Stimulated activated CD8-positive, alpha-beta memory T cell treated with anti-CD3 and anti-CD28 coated beads, Interleukin-4, amount 100 ng/mL, for 4 hours (primary cell): ENCODE data around the gene HERPUD2.

Experiments
- DNase-seq, 2 donors: peaks; one replicate each; pipeline ENCODE4 v3.0.0-alpha.2; 2020; ENCODE audit warnings: low read depth in 2 of 2, low spot score in 1 of 2

HERPUD2 gene, protein sequence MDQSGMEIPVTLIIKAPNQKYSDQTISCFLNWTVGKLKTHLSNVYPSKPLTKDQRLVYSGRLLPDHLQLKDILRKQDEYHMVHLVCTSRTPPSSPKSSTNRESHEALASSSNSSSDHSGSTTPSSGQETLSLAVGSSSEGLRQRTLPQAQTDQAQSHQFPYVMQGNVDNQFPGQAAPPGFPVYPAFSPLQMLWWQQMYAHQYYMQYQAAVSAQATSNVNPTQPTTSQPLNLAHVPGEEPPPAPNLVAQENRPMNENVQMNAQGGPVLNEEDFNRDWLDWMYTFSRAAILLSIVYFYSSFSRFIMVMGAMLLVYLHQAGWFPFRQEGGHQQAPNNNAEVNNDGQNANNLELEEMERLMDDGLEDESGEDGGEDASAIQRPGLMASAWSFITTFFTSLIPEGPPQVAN

DNA sequence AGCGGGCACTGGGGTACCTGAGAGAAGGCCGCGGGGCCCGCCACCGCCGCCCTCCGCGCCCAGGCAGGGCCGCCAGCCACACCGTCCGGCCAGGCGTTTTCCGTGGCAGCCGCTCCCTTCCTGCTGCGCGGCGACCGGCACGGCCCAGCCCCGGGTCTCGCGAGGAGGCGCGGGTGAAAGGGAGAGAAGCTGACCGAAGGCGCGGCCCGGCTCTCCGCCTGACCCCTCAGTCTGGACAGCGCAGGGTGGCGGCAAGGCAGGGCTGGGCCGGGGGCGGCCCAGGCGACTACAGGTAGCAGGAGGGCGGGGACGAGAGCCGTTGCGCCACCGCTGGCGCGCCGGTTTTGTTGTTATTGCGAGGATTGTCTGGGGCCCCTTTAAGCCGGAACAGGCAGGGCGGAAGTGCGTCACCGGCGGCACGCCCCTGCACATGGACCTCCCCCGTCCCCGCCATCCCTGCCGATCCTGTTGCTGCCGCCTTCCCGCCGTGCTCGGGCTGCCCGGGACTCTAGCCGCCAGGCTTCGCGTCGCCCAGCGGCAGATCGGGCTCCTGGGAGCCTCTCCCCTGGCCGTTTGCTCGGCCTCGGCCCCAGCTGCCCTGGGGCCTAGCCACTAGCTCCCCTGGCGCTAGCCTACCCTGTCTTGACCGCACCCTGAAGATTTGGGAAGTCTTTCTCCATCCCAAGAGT lies at the start of gene HERPUD2:
TSS of gene HERPUD2 (minus strand) at position 352 of the 689 bp plus-strand sequence. CDS start 805 bp downstream, outside the sequence.
- peak; percentile 71 to 80 for DNase-seq

DNA sequence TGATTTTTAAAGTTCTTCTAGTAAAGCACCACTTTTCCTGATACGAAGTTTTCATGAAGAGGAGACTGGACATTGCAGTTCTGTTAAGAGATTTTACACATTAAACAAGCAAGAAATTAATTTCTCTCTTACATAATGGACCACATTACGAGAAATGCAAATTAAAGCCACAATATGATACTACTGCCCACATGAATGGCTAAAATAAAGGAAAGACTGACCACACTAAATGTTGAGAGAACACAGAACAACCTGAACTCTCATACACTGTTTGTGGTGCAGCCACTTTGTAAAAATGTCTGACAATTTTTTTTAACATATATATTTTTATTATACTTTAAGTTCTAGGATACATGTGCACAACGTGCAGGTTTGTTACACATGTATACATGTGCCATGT lies 44.0 kb upstream of the HERPUD2 start:
- DNase-seq, result no peak

DNA sequence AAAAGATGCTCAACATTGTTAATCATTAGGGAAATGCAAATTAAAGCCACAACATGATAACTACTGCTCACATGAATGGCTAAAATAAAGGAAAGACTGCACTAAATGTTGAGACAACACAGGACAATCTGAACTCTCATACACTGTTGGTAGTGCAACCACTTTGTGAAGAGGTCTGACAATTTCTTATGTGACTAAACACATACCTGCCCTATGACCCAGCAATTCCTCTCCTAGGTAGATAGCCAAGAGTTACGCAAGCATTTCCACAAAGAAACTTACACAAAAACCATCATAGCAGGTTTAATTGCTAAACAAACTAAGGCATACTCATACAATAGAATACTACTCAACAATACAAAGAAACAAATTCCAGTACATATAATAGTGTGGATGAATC lies 41.8 kb upstream of the HERPUD2 start:
- DNase-seq, result no peak

- DNase-seq, result no peak
Measured at GRCh38 chr7:35735396-35735795, 40.5 kb upstream of the HERPUD2 start.

GRCh38 chr7:35734001-35734483 lies 39.1 kb upstream of the HERPUD2 start:
- no peak for DNase-seq

- DNase-seq, result no peak
Measured at GRCh38 chr7:35731349-35731748, 36.4 kb upstream of the HERPUD2 start.

DNA sequence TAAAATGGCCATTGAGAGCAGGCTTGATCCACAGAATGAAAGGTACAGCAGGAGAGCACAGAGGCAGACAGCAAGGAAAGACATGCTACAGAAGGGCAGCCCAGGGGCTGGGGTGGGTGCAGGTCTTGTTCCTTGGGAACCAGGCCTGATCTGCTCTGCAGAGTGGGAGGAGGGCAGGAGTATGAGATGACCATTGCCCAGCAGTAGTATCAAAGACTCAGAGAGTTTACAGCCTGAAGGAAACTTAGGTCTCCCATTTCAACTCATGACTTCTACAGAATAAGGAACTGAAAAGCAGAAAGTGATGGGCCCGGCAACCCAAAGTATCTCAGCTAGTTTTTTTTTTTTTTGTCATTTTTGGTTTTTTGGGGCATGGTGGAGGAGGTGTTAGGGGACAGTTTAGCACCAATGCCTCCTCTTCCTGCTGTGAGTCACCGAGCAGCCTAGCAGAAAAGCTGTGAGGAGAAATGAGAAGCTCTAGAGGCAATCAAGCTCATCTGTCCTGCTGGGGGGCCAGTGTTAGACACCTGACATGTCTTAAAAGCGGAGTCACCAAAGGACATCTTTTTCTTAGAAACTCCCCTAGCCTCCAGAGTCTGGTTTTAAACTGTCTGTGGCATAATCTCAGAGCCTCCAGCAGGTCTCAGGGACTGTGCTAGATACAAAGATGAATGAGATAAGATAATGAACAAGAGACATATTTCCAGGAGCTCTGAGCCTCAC lies 34.3 kb upstream of the HERPUD2 start:
- peak in 1 of 2 donors; percentile 59 for DNase-seq

GRCh38 chr7:35728412-35729060 lies 33.6 kb upstream of the HERPUD2 start:
- DNase-seq, result no peak

DNA sequence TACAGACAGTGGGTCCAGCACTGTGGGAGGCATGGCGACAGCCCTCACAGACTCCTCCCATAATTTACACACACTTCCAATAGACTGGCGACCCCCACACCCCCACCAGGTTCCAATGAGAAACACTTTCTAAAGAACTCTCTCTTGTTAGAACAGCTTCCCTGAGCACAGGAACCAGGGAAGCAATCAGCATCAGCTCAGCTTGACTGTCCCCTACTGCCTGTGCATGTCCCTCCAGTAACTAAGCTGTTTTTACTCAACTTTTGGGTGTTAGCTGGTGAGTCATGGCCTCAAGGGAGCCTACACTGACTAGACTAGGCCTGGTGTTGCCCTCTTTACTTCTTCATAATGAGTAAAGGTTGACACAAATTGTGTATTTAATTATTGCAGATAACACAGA lies 32.6 kb upstream of the HERPUD2 start:
- no peak for DNase-seq

DNA sequence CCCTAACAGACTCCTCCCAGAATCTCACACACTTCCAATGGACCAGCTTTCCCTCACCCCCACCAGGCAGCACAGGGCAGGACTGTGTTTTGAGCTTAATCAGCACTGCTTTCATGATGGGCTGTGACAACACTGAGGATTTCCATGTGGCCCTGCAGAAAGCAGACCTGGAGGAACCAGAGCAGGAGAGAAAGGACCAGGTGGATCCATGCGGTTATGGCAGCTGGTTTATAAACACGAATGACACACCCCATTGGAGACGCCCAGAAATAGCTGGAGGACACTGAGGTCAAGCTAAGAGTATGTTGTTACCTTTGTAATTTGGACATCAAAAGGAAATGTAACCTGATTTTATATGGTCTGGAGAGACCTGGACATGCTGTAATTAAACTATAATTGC lies 31.7 kb upstream of the HERPUD2 start:
- DNase-seq, result no peak

- DNase-seq, result no peak
Measured at GRCh38 chr7:35725280-35725680, 30.3 kb upstream of the HERPUD2 start.

- no peak for DNase-seq
Measured at GRCh38 chr7:35723011-35723410, 28.1 kb upstream of the HERPUD2 start.

DNA sequence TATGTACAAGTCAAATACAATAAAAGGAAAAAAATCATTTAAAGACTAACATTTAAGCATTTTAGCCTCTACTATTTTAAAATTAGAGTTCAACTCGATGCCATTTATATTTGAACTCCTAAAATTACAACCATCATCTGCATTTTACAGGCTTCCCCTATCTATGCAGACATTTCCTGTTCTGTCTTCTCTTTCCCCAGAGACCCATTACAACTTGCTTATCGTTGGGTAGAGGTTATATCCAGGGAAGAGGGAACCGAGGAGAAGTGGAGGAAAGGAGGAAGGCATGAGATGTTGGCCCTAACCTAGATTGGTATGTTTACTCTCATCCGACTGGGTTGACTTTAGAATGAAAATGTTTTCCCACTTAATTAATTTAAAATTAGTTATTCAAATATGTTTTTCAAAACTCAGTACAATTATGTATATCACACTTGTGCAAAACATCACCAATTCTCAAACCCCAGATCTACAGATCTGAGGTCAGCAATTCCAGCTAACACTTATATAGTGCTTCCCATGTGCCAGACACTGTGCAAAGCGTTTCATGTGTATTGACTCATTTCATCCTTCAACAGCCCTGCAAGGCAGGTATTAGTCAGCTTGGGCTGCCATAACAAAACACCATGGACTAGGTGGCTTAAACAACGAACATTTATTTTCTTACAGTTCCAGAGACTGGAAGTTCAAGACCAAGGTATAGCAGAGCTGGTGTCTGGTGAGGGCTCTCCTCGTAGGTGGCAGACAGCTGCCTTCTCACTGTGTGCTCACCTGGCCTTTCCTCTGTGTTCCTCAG lies 27.3 kb upstream of the HERPUD2 start:
- no peak for DNase-seq

DNA sequence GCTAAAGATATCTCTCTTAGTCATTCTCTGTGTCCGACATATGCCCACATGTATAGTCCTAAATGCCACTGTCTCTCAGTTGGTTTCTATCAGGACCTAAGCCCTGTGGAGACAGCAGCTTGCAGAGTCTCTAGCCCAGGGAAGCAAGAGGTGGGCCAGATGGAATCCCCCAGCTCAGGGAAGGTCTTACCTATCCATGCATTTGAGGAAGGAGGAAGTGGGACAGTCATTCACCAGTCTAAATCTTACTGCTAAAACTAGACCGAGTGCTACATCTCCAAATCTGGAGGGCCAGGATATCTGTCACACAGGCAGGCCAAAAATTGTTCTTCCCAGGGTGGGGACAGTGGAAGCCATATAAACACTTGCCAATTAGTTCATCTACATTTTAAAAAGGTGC lies 26.4 kb upstream of the HERPUD2 start:
- DNase-seq, result no peak

GRCh38 chr7:35720849-35721248 lies 25.9 kb upstream of the HERPUD2 start:
- no peak for DNase-seq

GRCh38 chr7:35720032-35720431 lies 25.1 kb upstream of the HERPUD2 start:
- no peak for DNase-seq

DNA sequence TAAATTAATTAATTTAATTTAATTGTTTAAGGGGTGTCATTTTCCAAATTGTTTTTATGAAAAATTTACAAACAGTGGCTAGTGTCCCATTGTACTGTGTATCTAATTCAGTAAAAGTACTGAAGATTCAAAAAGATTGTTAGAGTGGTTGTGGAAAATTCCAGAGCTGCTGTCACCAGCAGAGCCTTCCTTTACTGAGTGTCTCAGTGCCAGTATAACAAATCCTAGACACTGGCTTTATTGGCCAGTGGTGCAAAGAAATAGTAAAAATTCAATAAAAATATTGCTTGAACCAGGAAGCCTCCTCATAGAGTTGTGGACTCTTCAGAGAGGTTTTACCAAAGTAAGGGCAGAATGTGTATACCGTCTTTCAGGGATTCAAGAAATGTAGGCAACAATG lies 23.1 kb upstream of the HERPUD2 start:
- DNase-seq, result no peak

- DNase-seq, result no peak
Measured at GRCh38 chr7:35717516-35717915, 22.6 kb upstream of the HERPUD2 start.

GRCh38 chr7:35717013-35717412 lies 22.1 kb upstream of the HERPUD2 start:
- DNase-seq, result no peak

- no peak for DNase-seq
Measured at GRCh38 chr7:35716038-35716803, 21.3 kb upstream of the HERPUD2 start.
